Measurements from ENCODE around the gene MRPS7. TPM values are rescaled to one million over a fixed set of nuclear protein-coding genes. Genes with fewer than 3 reads are reported as not detected.
"Not testable (repeated sequence)": the region's sequence is repeated elsewhere in the genome, so short reads cannot be mapped to it uniquely, and the experiment has no call there.

Gene MRPS7
- total RNA-seq, 3 donors from 2014 or later: 46.4 to 64.8 (median 59.5) TPM

DNA sequence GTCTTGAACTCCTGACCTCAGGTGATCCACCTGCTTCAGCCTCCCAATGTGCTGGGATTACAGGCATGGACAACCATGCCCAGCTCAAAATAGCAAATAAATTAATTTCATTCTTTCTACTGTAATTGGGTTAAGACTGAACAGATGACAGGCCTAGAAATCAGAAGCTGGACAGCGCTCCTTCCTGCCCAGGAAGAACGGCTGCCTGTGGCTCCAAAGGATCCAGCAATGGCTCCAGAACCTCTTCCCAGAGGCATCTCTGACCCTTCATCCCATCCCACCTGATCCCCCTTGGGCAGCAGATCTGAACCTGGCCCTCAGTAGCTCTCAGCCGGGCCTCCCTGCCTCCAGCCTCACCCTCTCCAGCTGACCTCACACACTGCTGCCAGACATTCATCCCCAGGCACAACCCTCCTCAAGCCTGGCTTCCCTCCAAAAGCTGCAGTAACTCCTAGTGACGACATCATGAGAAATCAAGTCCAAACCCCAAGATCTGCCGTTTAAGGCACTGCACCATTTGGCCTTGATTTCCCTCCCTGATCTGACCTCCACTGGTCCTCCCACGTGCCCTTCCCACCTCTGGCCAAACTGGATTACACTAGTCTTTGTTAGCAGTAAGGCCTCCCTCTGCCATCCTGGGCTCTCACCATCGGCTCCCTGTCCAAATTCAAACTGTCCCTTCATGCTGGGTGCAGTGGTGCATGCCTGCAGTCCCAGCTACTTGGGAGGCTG, 12.5 kb downstream of the MRPS7 start:
- H3K9me3 ChIP-seq: no peaks in the 10 kb centered on the region
- no peak overlapping the region for H3K4me3 ChIP-seq
- TF ChIP-seq, protein P1, sequence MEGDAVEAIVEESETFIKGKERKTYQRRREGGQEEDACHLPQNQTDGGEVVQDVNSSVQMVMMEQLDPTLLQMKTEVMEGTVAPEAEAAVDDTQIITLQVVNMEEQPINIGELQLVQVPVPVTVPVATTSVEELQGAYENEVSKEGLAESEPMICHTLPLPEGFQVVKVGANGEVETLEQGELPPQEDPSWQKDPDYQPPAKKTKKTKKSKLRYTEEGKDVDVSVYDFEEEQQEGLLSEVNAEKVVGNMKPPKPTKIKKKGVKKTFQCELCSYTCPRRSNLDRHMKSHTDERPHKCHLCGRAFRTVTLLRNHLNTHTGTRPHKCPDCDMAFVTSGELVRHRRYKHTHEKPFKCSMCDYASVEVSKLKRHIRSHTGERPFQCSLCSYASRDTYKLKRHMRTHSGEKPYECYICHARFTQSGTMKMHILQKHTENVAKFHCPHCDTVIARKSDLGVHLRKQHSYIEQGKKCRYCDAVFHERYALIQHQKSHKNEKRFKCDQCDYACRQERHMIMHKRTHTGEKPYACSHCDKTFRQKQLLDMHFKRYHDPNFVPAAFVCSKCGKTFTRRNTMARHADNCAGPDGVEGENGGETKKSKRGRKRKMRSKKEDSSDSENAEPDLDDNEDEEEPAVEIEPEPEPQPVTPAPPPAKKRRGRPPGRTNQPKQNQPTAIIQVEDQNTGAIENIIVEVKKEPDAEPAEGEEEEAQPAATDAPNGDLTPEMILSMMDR (IDR thresholded peaks at IDR 0.05): no peak
- DNase-seq (no peak), ATAC-seq (no peak)
- H3K4me1 ChIP-seq (ENCODE audit: low read depth): peaks cover 14% of the 10 kb centered on the region
- intact Hi-C loops (cut with DNase I, micrococcal nuclease): no loop called here
- peaks cover 3% of the 10 kb centered on the region for H3K36me3 ChIP-seq (ENCODE audit: low read depth)

DNA sequence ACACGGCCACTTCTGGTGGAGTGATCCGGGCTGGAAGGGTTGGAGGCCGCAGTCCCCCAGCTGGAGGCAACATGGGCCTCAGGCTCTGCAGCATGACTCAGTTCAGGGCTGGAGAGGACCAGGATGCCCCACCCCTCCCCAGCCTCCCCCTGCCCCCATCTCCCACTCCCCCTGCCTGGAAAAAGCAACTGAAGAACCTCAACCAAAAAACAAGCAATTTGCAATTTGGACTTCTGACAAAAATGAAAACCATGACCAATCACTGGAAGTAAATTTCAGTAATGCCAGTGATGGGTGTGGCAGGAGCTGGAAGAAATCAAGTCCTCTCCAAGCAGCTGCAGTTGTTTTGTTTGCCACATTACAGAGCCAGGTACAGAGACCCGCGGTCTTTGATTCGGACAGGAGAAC, 16.0 kb downstream of the MRPS7 start:
- Histone ChIP-seq H3K36me3 (ENCODE audit: low read depth) (peaks cover 3% of the 10 kb centered on the region), H3K9me3 (no peaks in the 10 kb centered on the region), H3K4me1 (ENCODE audit: low read depth) (no peaks in the 10 kb centered on the region), H3K4me3 (no peak overlapping the region)
- intact Hi-C loops (cut with DNase I, micrococcal nuclease): no loop called here
- TF ChIP-seq, protein P1 (IDR thresholded peaks at IDR 0.05): no peak
- ATAC-seq: no peak
- DNase-seq: no peak

DNA sequence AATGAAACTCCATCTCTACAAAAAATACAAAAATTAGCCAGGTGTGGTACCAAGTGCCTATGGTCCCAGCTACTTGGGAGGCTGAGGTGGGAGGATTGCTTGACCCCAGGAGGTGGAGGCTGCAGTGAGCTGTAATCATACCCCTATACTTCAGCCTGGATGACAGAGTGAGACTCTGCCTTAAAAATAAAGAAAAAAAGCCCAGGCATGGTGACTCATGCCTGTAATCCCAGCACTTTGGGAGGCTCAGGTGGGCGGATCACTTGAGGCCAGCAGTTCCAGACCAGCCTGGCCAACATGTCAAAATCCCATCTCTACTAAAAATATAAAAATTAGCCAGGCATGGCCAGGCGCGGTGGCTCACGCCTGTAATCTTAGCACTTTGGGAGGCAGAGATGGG, 18.5 kb downstream of the MRPS7 start:
- H3K4me3 ChIP-seq; H3K36me3 ChIP-seq (ENCODE audit: low read depth); intact Hi-C loops (cut with DNase I, micrococcal nuclease); H3K9me3 ChIP-seq; H3K4me1 ChIP-seq (ENCODE audit: low read depth); DNase-seq; ATAC-seq: not testable (repeated sequence)

DNA sequence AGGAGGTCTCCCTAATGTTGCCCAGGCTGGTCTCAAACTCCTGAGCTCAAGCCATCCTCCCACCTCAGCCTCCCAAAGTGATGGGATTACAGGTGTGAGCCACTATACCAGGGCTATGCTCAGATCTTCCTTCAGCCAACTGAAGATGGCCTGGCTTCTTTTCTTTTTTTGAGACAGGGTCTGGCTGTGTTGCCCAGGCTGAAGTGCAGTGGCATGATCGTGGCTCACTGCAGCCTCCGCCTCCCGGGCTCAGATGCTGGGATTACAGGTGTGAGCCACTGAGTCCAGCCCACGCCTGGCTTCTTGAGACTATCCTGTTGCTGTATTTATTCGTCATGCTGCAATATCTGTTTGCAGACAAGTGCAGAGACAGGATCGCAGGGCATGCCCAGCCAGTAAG, 23.4 kb downstream of the MRPS7 start:
- TF ChIP-seq, protein P1 (IDR thresholded peaks at IDR 0.05): no peak
- H3K4me3 ChIP-seq: no peak overlapping the region
- DNase-seq: no peak
- ATAC-seq: no peak
- intact Hi-C loops (cut with DNase I, micrococcal nuclease): no loop called here
- peaks cover 3% of the 10 kb centered on the region for H3K4me1 ChIP-seq (ENCODE audit: low read depth)
- H3K36me3 ChIP-seq (ENCODE audit: low read depth): peaks cover 8% of the 10 kb centered on the region
- no peaks in the 10 kb centered on the region for H3K9me3 ChIP-seq

DNA sequence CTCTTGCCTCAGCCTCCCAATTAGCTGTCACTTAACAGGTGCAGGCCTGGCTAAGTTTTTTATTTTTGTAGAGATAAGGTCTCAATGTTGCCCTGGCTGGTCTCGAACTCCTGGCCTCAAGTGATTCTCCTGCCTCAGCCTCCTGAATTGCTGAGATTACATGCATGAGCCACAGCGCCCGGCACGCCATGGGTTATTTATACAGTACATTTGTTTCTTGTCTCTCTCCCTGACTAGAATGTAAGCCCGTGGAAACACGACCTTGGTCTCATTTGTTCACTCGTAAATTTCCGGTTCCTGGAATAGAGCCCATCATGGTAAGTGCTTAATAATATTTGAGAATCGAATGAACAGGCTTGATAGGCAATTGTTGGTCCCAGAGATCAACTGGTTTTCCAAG, 25.5 kb downstream of the MRPS7 start:
- no peak overlapping the region for H3K4me3 ChIP-seq
- ATAC-seq (no peak), DNase-seq (no peak)
- TF ChIP-seq, protein P1 (IDR thresholded peaks at IDR 0.05): no peak
- intact Hi-C loops (cut with DNase I, micrococcal nuclease): no loop called here
- H3K4me1 ChIP-seq (ENCODE audit: low read depth): peaks cover 3% of the 10 kb centered on the region
- H3K36me3 ChIP-seq (ENCODE audit: low read depth): peaks cover 8% of the 10 kb centered on the region
- H3K9me3 ChIP-seq: no peaks in the 10 kb centered on the region

DNA sequence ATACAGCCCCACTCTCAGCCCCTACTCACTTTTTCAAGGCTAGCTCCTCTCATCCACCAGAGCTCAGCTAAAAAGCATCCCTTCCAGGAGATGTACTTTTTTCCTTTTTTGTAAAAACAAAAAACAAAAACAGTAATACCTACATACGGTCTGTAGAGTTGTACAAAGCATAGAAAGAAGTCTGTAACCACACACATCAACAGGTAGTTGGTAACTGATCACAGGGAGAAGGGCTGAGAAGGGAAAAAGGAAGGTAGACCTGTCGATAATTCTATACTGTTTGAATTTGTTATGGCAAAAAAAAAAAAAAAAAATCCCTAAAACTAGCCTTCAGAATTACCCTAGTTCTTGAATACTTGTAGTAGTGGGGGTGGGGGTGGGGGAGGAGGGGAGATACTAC, 26.7 kb downstream of the MRPS7 start:
- H3K36me3 ChIP-seq (ENCODE audit: low read depth): peaks cover 6% of the 10 kb centered on the region
- intact Hi-C loops (cut with DNase I, micrococcal nuclease): no loop called here
- DNase-seq (no peak), ATAC-seq (no peak)
- H3K4me3 ChIP-seq: peak overlapping the region; percentile 31
- TF ChIP-seq, protein P1 (IDR thresholded peaks at IDR 0.05): no peak
- peaks cover 3% of the 10 kb centered on the region for H3K4me1 ChIP-seq (ENCODE audit: low read depth)
- no peaks in the 10 kb centered on the region for H3K9me3 ChIP-seq
